Brain pericyte (primary cell): Measurements from ENCODE around the gene TSPAN14.
A peak's percentile ranks its signal among the peaks of the same experiment; 100 is the strongest.

Experiments used
- DNase-seq: peaks from one replicate; pipeline ENCODE4 v3.0.0-alpha.2; 2012; ENCODE audit warnings: low read depth, low spot score

The TSPAN14 gene

GRCh38 chr10:80454513-80455460 is 677 bp downstream of the TSPAN14 start:
- DNase-seq = no peak

GRCh38 chr10:80455461-80456349 is 1.6 kb downstream of the TSPAN14 start:
- no peak for DNase-seq

- DNase-seq = no peak
These were observed 3.6 kb downstream of the TSPAN14 start for GRCh38 chr10:80457554-80458262.

- DNase-seq = no peak
These were observed 4.1 kb downstream of the TSPAN14 start for GRCh38 chr10:80458263-80458625.

DNA sequence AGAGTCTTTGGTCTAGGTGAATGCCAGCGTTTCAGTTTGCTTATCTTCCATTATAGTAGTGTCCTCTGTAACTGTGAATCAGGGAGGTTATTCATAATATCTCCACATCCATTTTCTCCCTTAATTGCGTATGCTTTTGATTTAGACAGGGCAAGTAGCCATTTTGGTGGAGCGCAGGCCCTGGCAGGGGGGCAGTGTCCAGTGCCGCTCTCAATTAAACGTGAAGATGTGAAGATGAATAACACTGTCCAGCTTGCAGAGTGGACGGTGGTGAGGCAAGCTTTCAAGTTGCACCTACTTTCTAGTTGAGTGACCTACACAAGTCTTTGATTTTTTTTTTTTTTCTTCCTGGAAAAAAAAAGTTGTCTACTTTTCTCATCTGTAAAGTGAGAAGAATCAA is 4.5 kb downstream of the TSPAN14 start:
- no peak for DNase-seq

DNA sequence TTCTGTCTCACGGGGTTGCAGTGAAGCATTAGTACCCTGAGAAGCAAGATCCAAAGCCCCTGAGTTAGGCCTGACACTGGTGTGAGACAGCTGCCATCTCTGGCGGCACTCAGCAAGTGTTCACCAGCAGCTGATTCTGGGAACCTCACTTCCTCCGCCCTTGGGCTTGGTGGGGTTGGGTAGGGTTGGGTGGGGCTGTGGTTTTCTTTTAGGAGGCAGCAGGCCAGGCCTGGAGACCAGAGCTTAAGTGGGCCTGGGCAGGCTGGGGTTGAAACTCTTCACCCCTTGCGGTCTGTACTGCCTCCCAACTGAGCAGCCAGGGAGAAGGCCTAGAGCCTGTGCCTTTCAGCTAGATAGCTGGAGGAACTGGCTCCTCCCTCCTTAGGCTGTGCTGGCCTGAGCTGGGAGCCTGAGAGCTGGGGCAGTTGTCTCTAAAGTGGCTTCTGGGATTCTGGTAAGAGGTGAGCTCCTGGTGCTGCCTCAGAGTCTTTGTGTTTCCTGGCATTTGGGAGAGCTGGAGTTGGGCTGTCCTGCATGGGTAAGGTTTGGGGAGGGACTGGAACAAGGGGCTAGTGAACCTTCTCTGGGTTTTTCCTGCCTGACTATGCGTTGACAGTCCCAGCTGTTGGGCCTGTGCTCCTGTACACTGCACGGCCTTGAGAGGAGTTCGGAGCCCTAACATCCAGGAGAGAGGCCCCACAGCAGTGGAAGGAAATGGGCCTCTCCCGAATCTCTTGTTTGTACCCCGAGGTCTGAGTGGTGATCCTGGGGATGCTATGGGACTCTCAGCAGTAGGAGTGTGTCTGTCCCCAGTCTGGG is 5.1 kb downstream of the TSPAN14 start:
- DNase-seq = no peak

GRCh38 chr10:80460399-80461207 is 6.5 kb downstream of the TSPAN14 start:
- DNase-seq = no peak

- DNase-seq = no peak
These were observed 7.4 kb downstream of the TSPAN14 start for GRCh38 chr10:80461208-80462183.

DNA sequence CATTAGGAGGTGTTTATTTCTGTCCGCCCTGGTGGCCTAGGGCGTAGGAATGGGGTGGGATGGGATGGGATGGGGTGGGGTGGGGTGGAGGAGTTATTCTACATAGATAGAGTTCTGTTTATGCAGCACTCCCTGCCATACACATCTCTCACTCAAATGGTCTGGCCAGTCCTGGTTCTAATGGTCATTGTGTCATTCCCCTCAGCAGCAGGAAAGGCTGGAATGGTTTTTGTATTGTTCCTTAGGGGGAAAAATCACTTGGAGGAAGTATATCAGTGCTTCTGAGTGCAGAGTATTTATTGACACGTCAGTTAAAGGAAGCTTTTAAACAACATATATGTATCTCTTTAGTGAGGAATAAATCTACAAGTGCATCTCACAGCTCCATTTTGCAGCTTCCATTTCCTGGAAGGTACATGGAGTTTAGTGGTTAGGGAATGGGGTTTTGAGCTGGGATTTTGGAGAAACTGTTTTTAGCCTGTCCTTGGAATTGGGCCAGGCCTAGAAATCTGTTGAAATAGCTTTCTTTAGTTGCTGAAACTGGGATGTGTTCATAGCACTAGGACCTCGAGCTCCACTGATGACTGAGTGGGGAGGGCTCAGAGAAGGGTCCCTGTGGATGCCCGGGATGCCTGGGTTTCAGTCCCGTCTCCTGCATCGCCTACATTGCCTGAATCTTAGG is 8.3 kb downstream of the TSPAN14 start:
- no peak for DNase-seq

DNA sequence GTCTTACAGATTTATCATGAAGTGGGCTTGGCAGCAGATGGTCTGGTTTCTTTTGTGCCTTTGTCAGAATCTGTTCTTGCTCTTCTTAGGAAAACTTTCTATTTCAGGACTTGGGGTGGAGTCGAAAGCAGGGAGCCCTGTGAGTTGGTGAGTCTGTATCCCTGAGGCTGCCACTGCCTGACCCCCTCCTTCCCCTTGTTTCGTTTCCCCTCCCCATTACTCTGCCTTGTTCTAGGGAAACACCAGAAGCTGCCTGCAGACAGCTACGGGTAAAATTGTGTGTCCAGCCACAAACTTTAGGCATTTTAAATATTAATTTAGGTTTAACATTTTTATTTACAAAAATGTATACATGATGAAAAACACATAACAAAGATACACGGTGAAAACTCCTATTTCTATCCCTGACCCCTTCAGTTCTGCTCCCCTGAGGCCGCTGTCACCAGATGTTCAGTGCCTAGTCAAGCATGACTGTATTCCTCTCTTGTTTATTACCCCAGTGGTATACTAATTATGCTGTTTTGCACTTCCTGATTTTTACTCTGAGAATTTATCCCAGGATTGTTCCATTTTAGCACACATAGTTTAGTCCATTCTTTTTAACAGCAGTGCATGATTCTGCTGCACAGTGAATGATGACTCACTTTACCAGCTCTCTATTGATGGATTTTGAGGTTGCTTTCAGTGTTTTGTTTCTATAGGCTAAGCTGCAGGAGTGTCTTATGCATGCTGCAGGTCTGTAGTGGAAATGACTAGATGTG is 9.1 kb downstream of the TSPAN14 start:
- DNase-seq = no peak

- no peak for DNase-seq
These were observed 9.8 kb downstream of the TSPAN14 start for GRCh38 chr10:80463868-80464267.

- DNase-seq = peak; percentile 27
These were observed 10.7 kb downstream of the TSPAN14 start for GRCh38 chr10:80464557-80465450.

DNA sequence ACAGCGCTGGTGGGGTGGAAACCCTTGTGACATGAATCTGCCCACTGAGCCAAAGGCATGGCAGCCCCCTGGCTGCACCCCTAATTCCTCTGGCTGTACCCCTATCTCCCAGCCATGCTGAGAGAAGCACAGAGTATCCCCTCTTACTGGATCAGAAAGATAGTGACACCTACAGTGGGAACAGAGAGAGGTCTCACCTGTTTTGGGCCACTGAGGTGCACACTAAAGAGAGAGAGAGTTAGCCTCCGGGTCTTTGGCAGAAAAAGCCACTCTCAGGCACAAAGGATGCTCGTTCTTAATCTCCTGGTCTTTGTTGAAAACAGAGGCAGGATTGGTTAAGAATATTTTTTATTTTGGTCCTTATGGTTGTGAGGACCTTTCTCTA is 11.3 kb downstream of the TSPAN14 start:
- DNase-seq = no peak

- no peak for DNase-seq
These were observed 11.9 kb downstream of the TSPAN14 start for GRCh38 chr10:80465839-80466590.

GRCh38 chr10:80466724-80467326 is 12.7 kb downstream of the TSPAN14 start:
- no peak for DNase-seq
